ENCODE data around the gene FAM193A.
"Not testable (repeated sequence)": the region's sequence is repeated elsewhere in the genome, so short reads cannot be mapped to it uniquely, and the experiment has no call there.

FAM193A gene

GRCh38 chr4:2516635-2517034 is 19.8 kb upstream of the FAM193A start:
- DNase-seq (ENCODE audit: low spot score): no peak

GRCh38 chr4:2526559-2526958 is 9.9 kb upstream of the FAM193A start:
- no peak for DNase-seq (ENCODE audit: low spot score)

GRCh38 chr4:2534904-2535375 is 1.5 kb upstream of the FAM193A start:
- no peak for DNase-seq (ENCODE audit: low spot score)

- DNase-seq (ENCODE audit: low spot score): peak; percentile 28
Observed at GRCh38 chr4:2535376-2536192, 863 bp upstream of the FAM193A start.

GRCh38 chr4:2537011-2537830 is 774 bp downstream of the FAM193A start:
- peak; percentile 38 for DNase-seq (ENCODE audit: low spot score)

GRCh38 chr4:2543580-2544191 is 7.2 kb downstream of the FAM193A start:
- not testable (repeated sequence) for DNase-seq (ENCODE audit: low spot score)

- no peak for DNase-seq (ENCODE audit: low spot score)
Observed at GRCh38 chr4:2545321-2546013, 9.0 kb downstream of the FAM193A start.

- DNase-seq (ENCODE audit: low spot score): no peak
Observed at GRCh38 chr4:2546286-2546823, 9.9 kb downstream of the FAM193A start.

GRCh38 chr4:2546961-2547691 is 10.7 kb downstream of the FAM193A start:
- not testable (repeated sequence) for DNase-seq (ENCODE audit: low spot score)

- no peak for DNase-seq (ENCODE audit: low spot score)
Observed at GRCh38 chr4:2551118-2551517, 14.7 kb downstream of the FAM193A start.

GRCh38 chr4:2552806-2553205 is 16.4 kb downstream of the FAM193A start:
- DNase-seq (ENCODE audit: low spot score): no peak

GRCh38 chr4:2558301-2558700 is 21.9 kb downstream of the FAM193A start:
- no peak for DNase-seq (ENCODE audit: low spot score)

- no peak for DNase-seq (ENCODE audit: low spot score)
Observed at GRCh38 chr4:2560167-2560566, 23.7 kb downstream of the FAM193A start.

- DNase-seq (ENCODE audit: low spot score): no peak
Observed at GRCh38 chr4:2565533-2565932, 29.1 kb downstream of the FAM193A start.

GRCh38 chr4:2570036-2570435 is 33.6 kb downstream of the FAM193A start:
- no peak for DNase-seq (ENCODE audit: low spot score)

- peak; percentile 39 for DNase-seq (ENCODE audit: low spot score)
Observed at GRCh38 chr4:2570551-2571222, 34.2 kb downstream of the FAM193A start.

GRCh38 chr4:2572076-2572475 is 35.6 kb downstream of the FAM193A start:
- DNase-seq (ENCODE audit: low spot score): no peak

GRCh38 chr4:2572866-2573265 is 36.4 kb downstream of the FAM193A start:
- no peak for DNase-seq (ENCODE audit: low spot score)

- DNase-seq (ENCODE audit: low spot score): no peak
Observed at GRCh38 chr4:2574009-2574408, 37.6 kb downstream of the FAM193A start.

- no peak for DNase-seq (ENCODE audit: low spot score)
Observed at GRCh38 chr4:2574863-2575262, 38.4 kb downstream of the FAM193A start.

All from activated CD4-positive, alpha-beta T cell treated with anti-CD3 and anti-CD28 coated beads, Interleukin-2, Interleukin-4, amounts not matched to agents 100 ng/mL and 50 ng/mL, durations not matched to agents 16 hours and 8 hours (primary cell).